Osteoblast (primary cell): ENCODE results near the gene NTN4. TPM values are rescaled to one million over a fixed set of nuclear protein-coding genes. Genes with fewer than 3 reads are reported as not detected.
A peak's percentile ranks its signal among the peaks of the same experiment; 100 is the strongest.

Source experiments
- DNase-seq: peaks from one replicate; pipeline ENCODE4 v3.0.0; 2011; ENCODE audit warnings: low spot score, mixed read lengths; ENCODE audit not compliant: insufficient read length; ENCODE audit errors: missing footprints
- H2AFZ ChIP-seq: 2 replicates; pipeline ENCODE4 v1.6.0; 2011; ENCODE audit warnings: mild to moderate bottlenecking, low read length
- H3K27ac ChIP-seq: 2 replicates; pipeline ENCODE4 v1.5.1; 2011; ENCODE audit warnings: mild to moderate bottlenecking, low read depth, low read length, moderate library complexity
- H3K27me3 ChIP-seq: 2 replicates; pipeline ENCODE4 v1.6.0; 2012; ENCODE audit warnings: mild to moderate bottlenecking, control low read depth, inconsistent platforms, low read length, moderate library complexity; ENCODE audit not compliant: insufficient read depth
- H3K36me3 ChIP-seq: 2 replicates; pipeline ENCODE4 v1.5.1; 2011; ENCODE audit warnings: mild to moderate bottlenecking, low read length, control low read depth, moderate library complexity; ENCODE audit not compliant: insufficient read depth
- H3K4me1 ChIP-seq: 2 replicates; pipeline ENCODE4 v1.5.1; 2011; ENCODE audit warnings: mild to moderate bottlenecking, low read length, control low read depth, moderate library complexity; ENCODE audit not compliant: insufficient read depth
- H3K4me2 ChIP-seq: 2 replicates; pipeline ENCODE4 v1.6.0; 2011; ENCODE audit warnings: mild to moderate bottlenecking, low read length; ENCODE audit not compliant: insufficient read depth
- H3K4me3 ChIP-seq: fragments of 200-600 bp; sonication (generic); 3 replicates; pipeline ENCODE4 v1.5.1; 2012; ENCODE audit warnings: mild to moderate bottlenecking, low read length, inconsistent platforms; ENCODE audit not compliant: insufficient read depth
- H3K79me2 ChIP-seq: 2 replicates; pipeline ENCODE4 v1.6.0; 2012; ENCODE audit warnings: mild to moderate bottlenecking, low read length, control low read depth, inconsistent platforms; ENCODE audit not compliant: insufficient read depth
- H3K9me3 ChIP-seq: 2 replicates; pipeline ENCODE4 v1.5.1; 2011; ENCODE audit warnings: low read depth, low read length, control low read depth
- H4K20me1 ChIP-seq: 2 replicates; pipeline ENCODE4 v1.6.0; 2012; ENCODE audit warnings: mild to moderate bottlenecking, low read length, control low read depth; ENCODE audit not compliant: insufficient read depth
- total RNA-seq: library from RNA; depleted of rRNA; stranded (reverse); fragments of >200 nt; gene quantifications from 2 replicates; pipeline ENCODE4 v1.2.3, GENCODE V29; 2012
- TF ChIP-seq, protein P1 (sequence below): IDR thresholded peaks from 2 replicates; pipeline ENCODE4 v1.5.1; 2011; ENCODE audit warnings: mild to moderate bottlenecking, low read depth, low read length, moderate library complexity; ENCODE audit errors: extremely low read depth

NTN4 gene
- total RNA-seq, 1 donor: 47.8 TPM

DNA sequence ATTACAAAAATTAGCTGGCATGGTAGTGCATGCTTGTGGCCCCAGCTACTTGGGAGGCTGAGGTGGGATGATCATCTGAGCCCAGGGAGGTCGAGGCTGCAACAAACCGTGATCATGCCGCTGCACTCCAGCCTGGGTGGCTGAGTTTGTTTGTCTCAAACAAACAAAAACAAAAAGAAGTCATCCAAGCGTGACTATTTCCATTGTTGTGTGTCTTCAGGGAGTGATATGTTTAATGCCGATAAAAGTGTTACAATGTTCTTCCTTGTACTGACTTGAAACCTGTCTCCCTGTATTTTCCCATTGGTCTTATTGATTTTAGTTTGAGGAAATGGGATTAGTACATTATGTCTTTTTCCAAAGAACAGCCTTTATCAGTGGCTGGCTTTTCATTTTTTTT is 163.7 kb downstream of the NTN4 start:
- no peaks in the 10 kb centered on the region for H3K36me3 ChIP-seq
- no peak for DNase-seq
- TF ChIP-seq, protein P1, sequence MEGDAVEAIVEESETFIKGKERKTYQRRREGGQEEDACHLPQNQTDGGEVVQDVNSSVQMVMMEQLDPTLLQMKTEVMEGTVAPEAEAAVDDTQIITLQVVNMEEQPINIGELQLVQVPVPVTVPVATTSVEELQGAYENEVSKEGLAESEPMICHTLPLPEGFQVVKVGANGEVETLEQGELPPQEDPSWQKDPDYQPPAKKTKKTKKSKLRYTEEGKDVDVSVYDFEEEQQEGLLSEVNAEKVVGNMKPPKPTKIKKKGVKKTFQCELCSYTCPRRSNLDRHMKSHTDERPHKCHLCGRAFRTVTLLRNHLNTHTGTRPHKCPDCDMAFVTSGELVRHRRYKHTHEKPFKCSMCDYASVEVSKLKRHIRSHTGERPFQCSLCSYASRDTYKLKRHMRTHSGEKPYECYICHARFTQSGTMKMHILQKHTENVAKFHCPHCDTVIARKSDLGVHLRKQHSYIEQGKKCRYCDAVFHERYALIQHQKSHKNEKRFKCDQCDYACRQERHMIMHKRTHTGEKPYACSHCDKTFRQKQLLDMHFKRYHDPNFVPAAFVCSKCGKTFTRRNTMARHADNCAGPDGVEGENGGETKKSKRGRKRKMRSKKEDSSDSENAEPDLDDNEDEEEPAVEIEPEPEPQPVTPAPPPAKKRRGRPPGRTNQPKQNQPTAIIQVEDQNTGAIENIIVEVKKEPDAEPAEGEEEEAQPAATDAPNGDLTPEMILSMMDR: no peak
- no peak overlapping the region for H2AFZ ChIP-seq
- no peak overlapping the region for H3K4me2 ChIP-seq
- H3K4me1 ChIP-seq: peaks cover 16% of the 10 kb centered on the region
- no peaks in the 10 kb centered on the region for H4K20me1 ChIP-seq
- H3K27me3 ChIP-seq: no peaks in the 10 kb centered on the region
- H3K4me3 ChIP-seq: no peak overlapping the region
- no peak overlapping the region for H3K27ac ChIP-seq
- no peaks in the 10 kb centered on the region for H3K9me3 ChIP-seq
- no peaks in the 10 kb centered on the region for H3K79me2 ChIP-seq

DNA sequence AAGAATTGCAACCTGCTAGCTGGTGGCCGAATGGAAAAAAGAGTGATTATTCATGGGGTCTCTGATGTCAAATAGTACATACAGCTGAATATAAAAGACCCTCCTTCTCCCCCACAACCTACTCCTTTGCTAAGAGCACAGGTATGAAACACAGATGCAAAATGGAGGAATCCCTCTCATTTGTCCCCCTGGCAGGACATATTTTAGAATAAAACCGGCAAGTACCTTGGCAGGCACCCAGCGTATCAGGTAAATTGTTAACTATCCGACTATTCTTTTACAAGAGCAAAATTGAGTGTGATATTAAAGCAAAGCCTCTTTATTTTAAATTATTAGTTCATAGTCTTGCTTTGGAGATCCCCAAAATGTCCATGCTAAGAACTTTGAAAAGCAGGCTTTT is 165.6 kb downstream of the NTN4 start:
- Histone ChIP-seq H3K4me3 (no peak overlapping the region), H4K20me1 (no peaks in the 10 kb centered on the region), H3K36me3 (no peaks in the 10 kb centered on the region), H3K79me2 (no peaks in the 10 kb centered on the region), H3K9me3 (no peaks in the 10 kb centered on the region), H3K4me2 (no peak overlapping the region), H3K27ac (peak overlapping the region; percentile 90), H2AFZ (no peak overlapping the region), H3K27me3 (no peaks in the 10 kb centered on the region), H3K4me1 (peaks cover 16% of the 10 kb centered on the region)
- TF ChIP-seq, protein P1: no peak
- no peak for DNase-seq

DNA sequence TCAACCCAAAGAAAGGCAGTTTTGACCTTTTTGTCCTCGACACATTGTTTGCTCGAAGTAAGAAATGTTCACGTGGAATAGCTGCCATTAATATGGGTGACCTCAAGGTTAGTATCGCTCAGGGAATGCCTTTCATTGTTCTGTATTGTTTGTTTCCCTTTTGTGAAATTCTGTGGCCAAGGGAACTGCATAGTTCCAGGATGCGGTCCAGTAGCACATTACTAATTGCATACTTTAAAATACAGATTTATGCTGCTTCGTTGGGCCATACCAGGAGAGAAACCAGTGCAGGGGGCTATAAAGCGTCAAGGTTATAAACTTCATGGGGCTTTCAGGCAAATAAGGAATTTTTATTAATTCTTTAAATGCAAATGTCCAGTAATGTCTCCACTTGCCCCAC is 166.0 kb downstream of the NTN4 start:
- no peak for DNase-seq
- Histone ChIP-seq H3K79me2 (no peaks in the 10 kb centered on the region), H3K36me3 (no peaks in the 10 kb centered on the region), H3K9me3 (no peaks in the 10 kb centered on the region), H3K4me1 (peaks cover 16% of the 10 kb centered on the region), H3K27me3 (no peaks in the 10 kb centered on the region), H3K27ac (peak overlapping the region; percentile 90), H3K4me2 (no peak overlapping the region), H4K20me1 (no peaks in the 10 kb centered on the region), H2AFZ (no peak overlapping the region), H3K4me3 (no peak overlapping the region)
- TF ChIP-seq, protein P1: no peak

DNA sequence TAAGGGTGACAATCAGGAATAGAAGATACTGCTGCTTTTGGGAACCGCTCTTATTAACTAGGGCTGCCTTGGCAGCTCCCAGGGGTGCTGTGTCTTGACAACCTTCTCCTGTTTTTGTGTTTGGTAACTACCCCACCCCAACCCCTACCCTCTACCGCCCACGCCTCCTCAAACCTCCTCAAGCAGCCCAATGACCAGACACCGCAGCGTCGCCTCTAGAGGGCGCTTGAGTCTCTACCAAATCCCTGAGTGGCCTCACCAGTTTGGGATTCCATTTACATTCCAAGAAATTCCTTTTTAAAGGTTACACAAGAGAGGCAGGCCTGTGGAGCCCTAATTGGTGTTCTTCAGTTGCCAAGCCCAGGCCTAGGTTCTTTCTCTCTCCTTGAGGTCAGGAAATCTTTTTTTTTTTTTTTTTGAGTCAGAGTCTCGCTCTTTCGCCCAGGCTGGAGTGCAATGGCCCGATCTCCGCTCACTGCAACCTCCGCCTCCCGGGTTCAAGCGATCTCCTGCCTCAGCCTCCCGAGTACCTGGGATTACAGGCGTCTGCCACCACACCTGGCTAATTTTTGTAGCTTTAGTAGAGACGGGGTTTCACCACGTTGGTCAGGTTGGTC is 166.9 kb downstream of the NTN4 start:
- peaks cover 16% of the 10 kb centered on the region for H3K4me1 ChIP-seq
- peak overlapping the region; percentile 42 for H2AFZ ChIP-seq
- no peak overlapping the region for H3K4me3 ChIP-seq
- H3K9me3 ChIP-seq: no peaks in the 10 kb centered on the region
- H3K79me2 ChIP-seq: no peaks in the 10 kb centered on the region
- no peaks in the 10 kb centered on the region for H3K27me3 ChIP-seq
- peak overlapping the region; percentile 90 for H3K27ac ChIP-seq
- peak overlapping the region; percentile 27 for H3K4me2 ChIP-seq
- DNase-seq: peak; percentile 88
- H3K36me3 ChIP-seq: no peaks in the 10 kb centered on the region
- TF ChIP-seq, protein P1: peak; percentile 88
- no peaks in the 10 kb centered on the region for H4K20me1 ChIP-seq
